Measurements from ENCODE around the gene ATF7IP2.
"Not testable (repeated sequence)": the region's sequence is repeated elsewhere in the genome, so short reads cannot be mapped to it uniquely, and the experiment has no call there.

ATF7IP2 gene, protein sequence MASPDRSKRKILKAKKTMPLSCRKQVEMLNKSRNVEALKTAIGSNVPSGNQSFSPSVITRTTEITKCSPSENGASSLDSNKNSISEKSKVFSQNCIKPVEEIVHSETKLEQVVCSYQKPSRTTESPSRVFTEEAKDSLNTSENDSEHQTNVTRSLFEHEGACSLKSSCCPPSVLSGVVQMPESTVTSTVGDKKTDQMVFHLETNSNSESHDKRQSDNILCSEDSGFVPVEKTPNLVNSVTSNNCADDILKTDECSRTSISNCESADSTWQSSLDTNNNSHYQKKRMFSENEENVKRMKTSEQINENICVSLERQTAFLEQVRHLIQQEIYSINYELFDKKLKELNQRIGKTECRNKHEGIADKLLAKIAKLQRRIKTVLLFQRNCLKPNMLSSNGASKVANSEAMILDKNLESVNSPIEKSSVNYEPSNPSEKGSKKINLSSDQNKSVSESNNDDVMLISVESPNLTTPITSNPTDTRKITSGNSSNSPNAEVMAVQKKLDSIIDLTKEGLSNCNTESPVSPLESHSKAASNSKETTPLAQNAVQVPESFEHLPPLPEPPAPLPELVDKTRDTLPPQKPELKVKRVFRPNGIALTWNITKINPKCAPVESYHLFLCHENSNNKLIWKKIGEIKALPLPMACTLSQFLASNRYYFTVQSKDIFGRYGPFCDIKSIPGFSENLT

DNA sequence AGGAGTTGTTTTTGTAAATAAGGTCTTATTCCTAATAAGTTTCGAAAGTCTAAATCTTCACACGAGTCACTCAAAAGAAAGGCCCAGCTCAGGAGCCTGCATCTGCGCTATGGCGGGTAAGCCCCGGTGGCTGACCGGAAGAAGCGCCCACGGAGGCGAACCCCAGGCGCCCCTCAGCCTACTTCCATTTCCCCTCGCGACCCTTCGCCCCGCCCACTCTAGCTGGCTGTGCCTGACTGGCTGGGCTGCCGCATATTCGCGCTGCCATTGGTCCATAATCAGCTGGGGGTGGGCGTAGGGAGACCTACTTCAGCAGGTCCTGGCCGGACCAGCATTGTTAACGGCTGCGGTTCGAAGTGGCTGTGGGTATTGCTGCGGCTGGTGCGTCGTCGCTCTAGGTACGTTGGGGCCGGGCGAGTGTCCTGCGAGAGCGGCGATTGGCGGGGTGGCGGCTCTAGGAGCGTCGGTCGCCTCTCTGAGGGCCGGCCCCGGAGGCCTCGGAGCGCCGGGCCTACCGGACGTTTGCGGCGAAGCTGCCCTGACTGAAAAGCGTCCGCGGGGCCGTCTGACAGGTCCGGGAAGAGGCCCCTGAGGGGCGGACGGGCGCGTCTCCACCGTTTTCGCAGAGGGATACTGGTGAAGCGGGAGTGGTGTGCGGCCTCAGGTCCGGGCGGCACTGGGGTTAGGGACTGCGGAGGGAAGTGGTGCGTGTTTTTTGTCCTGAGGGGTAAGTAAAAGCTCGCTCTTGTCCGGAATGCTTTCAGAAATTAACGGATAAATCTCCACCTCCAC, at the start of gene ATF7IP2:
TSS of gene ATF7IP2 (plus strand) at position 337 of the 792 bp plus-strand sequence. CDS start 44,560 bp downstream, outside the sequence.
- peak; percentile 77 for DNase-seq

DNA sequence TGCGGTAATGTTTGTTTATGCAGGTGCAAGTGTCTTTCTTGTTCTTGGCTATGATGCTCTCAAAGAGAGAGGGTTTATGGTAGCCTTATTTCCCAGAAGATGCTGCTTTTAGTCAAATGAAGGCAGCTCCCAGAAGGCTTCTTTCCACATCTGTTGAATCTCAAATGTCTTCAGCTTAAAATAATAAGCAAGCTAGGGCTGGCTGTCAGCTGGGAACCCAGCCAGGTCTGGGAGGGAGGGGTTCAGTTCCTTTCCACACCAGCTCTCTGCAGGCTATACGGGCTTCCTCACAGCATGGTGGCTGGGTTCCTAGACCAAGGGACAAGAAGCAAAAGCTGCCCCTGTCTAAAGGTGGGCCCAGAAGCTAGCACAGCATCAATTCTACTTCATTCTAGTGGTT, 47.4 kb upstream of the ATF7IP2 start:
- DNase-seq: no peak

DNA sequence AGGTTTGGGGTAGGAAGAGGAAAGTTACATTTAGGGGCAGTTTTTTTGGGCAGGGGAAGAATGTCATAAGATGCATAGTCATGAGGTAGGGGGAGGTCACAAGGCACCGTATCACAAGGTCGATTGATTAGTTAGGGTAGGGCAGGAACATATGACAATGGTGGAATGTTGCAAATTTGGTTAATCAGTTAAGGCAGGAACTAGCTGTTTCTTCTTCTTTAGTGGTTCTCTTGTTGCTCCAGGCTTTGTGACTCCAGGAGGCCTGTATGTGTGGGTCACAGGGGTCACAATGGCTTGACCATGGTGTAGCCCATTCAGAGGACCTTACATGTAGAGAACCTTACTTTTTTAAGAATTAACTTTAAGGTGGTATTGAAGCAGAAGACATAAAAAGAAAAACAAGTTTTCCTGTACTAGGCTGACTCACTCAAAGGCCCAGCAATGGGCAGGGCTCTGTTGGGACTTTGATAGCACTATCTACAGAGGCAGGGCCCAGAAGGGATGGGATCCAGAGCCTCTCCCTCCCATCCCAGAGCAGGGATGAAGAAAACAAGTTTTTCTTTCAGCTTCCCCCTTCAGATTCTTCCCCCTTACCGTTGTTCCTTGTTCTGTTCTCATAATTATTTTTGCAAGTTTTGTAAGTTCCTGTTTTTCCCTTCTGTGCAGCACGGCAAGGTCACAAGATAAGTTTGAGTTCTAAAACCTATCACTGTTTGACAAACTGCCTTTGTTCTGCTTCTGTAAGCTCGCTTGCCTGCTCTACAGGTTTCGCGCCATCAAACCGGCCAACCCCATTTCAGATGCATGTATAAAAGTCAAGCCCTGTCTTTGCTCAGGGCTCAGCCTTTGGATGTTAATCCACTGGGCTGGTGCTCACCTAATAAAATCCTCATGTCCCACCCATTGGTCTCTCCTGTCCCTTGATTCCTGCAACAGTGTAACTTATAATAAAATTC, 45.8 kb upstream of the ATF7IP2 start:
- DNase-seq: peak; percentile 37 to 56

DNA sequence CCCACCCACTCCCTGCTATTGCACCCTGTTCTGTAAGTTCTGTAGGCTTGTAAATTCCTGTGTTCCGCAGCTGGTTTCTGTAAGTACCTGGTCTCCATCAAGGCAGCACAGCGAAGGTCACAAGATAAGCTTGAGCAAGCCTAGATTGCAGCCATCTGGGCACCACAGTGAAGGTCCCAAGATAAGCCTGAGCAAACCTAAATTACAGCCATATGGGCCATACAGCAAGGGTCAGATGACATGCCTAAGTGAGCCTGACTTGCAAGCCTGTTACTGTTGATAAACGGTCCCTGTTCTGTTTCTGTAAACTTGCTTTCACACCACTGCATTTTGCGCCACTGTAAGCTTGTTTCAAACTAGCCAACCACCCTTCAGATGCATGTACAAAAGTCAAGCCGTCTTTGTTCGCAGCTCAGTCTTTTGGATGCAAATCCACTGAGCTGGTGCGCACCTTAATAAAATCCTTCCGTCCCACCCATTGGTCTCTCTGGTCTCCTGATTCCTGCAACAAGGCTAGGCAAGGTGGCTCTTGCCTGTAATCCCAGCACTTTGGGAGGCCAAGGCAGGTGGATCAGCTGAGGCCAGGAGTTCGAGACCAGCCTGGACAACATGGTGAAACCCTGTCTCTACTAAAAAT, 42.6 kb upstream of the ATF7IP2 start:
- DNase-seq: no peak

DNA sequence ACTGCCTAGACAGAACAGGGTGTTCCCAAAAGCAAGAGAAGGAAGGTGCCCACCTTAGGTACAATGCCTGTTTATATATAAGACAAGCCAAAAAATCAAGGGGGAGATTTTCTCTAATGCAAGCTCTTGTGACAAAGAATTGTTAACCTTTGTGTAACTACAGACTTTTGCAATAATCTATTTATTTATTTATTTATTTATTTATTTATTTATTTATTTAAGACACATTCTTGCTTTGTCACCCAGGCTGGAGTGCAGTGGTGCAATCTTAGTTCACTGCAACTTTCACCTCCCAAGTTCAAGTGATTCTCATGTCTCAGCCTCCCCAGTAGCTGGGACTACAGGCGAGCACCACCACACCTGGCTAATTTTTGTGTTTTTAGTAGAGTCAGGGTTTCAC, 41.2 kb upstream of the ATF7IP2 start:
- DNase-seq: not testable (repeated sequence)

DNA sequence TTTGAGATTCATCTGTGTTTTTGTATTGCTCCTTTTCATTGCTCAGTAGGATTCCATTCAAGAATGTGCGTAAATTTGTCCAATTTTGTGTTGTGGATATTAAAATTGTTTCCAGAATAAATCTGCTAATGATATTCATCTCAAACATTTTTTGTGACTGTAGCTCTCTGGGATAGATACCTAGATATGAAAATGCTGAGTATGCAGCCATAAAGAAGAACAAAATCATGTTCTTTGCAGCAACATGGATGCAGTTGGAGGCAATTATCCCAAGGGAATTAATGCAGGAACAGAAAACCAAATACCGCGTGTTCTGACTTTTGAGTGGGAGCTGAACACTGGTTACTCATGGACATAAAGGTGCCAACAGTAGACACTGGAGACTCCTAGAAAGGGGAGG, 40.2 kb upstream of the ATF7IP2 start:
- DNase-seq: no peak

DNA sequence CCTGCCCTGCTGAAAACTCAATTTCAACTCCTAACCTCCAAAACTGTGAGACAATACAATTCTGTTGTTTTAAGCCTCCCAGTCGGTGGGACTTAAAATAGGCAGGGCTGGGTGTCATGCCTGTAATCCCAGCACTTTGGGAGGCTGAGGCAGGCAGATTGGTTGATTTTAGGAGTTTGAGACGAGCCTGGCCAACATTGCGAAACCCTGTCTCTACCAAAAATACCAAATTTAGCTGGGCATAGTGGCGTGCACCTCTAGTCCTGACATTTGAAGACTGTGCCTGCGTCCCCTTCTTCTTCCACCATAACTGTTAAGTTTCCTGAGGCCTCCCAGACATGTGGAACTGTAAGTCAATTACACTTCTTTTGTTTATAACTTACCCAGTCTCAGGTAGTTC, 36.0 kb upstream of the ATF7IP2 start:
- DNase-seq: no peak

DNA sequence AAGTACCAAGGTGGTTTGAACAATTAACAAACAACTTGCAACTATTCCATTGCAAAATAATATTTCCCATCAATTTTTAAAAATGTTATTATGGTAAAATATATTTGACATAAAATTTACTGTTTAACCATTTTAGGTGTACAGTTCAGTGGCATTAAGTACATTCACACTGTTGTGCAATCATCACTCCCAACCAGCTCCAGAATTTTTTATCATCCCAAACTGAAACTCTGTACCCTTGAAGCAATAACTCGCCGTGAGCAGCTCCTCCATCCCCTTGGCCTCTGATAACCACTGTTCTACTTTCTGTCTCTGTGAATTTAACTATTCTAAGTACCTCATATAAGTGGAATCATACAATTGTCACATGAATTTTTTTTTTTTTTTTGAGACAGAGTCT, 33.6 kb upstream of the ATF7IP2 start:
- no peak for DNase-seq

DNA sequence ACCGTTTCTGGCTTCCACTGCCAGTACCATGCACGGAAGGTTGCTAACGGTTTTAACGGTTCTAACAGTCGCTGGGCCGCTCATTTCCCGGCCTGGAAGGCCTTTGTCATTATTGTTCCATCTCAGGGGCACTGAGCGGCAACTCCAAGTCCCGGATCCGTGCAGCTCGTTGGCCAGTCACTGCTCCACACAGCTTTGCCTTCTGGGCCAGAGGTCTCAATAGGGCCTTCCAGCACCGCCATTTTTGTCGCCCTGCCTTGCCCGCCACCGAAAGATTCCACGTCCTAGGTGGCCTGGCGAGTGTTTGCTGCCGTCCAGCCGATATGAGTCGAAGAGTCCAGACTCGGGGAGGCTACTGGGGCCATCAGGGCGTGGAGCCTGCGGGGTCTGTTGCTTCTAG, 30.3 kb upstream of the ATF7IP2 start:
- no peak for DNase-seq

DNA sequence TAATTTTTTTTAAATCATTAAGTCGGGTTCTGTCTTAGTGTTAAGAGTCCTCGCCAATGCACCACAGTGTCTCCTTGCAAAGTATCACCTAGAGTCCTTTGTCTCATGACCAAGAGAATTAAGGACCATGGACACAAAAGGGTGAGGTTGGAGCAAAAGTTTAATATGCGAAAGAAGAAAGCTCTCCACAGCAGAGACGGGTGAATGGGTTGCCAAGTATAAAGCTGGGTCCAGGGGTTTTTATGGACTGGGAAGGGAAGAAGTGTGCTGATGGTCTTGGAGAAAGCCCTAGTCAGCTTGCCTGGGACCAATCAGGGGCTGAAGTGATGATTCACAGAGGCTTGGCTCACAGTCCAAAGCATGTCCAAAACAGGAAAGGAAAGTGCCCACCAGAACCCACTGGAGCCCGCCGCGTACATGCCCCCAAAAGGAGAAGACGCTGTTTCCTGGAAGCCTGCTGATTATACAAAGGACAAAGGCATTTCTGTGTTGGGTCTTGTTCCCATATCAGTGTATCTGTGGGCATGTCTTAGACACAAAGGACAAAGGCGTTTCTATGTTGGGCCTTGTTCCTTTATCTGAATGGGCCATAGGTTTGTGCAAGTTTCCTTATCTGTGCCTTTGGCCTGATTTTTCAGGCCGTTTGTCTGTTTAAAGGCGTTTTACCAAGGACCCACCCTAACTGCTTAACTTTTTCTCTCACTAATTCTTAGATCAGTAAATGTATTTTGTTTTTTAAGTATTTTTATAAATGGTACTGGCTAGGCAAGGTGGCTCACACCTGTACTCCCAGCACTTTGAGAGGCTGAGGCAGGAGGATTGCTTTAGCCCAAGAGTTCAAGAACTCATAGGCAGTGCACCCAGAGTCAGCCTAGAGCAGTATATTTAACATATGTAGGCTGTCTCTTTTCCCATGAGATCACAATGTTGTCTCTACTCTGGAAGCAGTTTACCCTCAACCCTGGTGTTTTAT, 28.7 kb upstream of the ATF7IP2 start:
- no peak for DNase-seq

DNA sequence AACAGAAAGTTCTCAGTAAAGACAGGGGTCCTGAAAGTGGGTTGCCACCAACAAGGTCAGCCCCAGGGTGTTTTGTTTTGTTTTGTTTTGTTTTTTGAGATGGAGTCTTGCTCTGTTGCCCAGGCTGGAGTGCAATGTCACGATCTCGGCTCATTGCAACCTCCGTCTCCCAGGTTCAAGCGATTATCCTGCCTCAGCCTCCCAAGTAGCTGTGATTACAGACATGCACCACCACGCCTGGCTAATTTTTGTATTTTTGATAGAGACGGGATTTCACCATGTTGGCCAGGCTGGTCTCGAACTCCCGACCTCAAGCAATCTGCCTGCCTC, 24.1 kb upstream of the ATF7IP2 start:
- DNase-seq: not testable (repeated sequence)

DNA sequence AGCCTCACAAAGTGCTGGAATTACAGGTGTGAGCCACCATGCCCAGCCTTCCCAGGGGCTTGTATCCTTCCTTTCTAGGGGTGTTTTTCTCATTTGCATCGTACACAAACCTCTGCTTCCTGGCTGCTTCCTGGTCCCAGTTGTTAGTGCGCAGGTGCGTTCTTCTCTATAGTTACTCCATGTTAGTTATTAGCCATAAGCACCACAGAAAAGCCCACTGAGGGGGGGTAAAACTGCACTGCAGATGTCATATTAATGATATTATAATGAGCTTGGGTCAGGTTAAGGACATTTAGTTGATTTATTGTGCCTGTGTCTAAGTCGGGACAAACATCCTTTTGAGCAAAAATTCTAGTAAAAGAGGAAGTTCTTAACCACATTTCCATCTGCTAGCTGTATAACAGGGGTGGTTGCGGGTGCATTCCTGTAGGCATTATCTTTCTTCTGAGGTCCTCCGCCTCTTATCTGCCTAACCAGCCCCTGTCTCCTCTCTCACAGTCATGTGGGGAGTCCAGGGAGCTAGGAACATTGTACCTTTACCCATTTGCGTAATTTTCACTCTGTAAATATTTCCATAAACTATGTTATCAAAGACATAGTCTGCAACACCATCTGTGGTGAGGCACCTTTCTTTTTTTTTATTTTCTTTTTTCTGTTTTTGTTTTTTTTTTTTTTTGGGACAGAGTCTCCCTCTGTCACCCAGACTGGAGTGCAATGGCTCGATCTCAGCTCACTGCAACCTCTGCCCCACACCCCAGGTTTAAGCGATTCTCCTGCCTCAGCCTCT, 23.6 kb upstream of the ATF7IP2 start:
- peak; percentile 75 to 81 for DNase-seq

DNA sequence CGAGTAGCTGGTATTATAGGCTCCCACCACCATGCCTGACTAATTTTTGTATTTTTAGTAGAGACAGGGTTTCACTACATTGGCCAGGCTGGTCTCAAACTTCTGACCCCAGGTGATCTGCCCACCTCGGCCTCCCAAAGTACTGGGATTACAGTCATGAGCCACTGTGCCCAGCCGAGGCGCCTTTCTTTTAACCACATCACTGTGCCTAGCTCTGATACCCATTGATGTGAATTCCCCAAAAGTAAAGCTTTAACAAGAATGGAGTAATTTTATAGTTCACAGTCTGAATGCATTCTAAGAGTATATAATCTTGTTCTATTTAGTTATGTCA, 23.0 kb upstream of the ATF7IP2 start:
- DNase-seq: not testable (repeated sequence)

DNA sequence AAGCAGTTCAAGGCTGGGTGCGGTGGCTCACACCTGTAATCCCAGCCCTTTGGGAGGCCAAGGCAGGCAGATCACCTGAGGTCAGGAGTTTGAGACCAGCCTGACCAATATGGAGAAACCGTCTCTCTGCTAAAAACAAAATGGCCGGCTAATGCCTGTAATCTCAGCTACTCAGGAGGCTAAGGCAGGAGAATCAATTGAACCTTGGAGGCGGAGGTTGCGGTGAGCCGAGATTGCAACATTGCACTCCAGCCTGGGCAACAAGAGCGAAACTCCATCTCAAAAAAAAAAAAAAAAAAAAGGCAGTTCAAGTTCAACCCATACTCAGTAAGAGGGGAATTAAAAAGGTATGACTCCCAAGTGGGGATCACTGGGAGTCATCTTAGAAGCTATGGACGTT, 19.2 kb upstream of the ATF7IP2 start:
- not testable (repeated sequence) for DNase-seq

DNA sequence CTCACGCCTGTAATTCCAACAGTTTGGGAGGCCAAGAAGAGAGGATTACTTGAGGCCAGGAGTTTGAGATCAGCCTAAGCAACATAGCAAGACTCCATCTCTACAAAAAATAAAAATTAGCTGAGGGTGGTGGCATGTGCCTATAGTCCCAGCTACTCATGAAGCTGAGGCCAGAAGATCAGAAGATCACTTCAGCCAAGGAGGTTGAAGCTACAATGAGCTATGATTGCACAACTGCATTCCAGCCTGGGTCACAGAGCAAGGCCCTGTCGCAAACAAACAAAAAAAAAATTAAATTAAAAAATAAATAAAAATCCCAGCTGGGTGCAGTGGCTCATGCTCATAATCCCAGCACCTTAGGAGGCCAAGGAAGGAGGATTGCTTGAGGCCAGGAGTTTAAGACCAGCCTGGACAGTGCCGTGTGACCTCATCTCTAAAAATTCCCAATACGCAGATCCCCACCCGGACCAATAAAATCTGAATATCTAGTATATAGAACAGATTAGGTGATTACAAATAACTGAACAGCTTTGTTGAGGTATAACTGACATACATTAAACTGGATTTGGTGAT, 18.2 kb upstream of the ATF7IP2 start:
- DNase-seq: no peak

DNA sequence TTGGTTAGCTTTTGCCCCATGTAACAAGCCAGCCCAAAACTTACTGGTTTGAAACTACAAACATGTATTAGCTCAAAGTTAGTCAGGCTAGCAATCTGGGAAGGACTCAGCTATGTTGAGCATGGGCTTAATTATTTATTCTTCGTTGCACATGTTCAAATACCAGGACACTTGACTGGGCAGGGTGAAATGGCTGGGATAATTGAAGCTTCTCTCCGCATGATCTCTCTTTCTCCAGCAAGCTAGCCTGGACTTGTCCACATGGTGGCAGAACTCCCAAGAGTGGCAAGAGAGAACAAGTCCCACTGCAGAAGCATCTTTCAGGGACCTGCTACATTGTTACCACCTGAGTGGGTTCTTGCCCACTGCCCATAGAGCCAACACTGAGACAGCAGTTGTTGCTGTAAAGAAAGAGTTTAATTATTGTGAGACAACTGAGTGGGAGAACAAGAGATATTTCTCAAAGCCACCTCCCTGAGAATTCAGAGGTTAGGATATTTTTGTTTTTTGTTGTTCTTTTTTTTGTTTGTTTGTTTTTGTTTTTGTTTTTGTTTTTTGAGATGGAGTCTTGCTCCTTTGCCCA, 16.8 kb upstream of the ATF7IP2 start:
- no peak for DNase-seq

DNA sequence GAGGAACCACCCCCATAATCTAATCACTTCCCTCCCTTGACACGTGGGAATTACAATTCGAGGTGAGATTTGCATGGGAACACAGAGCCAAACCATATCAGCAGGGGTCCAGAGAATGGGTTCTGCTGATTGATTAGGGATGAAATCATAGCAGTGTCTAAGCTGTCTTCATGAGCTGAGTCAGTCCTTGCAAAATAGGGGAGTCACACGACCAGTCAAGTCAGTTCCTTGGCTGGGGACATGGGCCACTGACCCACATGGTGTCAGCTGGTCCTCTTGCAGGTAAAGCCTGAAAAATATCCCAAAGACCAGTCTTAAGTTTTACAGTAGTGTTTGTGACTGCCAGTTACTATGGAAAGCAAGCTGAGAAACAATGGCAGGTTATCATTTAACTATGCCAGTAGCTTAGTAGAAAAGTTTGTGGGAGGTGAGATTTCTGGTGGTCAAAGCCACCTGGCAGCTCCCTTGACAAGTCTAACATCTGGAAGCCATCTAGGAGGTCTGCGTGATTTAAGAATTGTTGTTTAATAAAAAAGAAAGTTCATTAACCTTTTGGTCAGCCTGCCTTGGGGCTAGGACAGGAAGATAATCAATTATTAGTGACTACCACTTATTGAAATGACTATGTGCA, 15.7 kb upstream of the ATF7IP2 start:
- no peak for DNase-seq

DNA sequence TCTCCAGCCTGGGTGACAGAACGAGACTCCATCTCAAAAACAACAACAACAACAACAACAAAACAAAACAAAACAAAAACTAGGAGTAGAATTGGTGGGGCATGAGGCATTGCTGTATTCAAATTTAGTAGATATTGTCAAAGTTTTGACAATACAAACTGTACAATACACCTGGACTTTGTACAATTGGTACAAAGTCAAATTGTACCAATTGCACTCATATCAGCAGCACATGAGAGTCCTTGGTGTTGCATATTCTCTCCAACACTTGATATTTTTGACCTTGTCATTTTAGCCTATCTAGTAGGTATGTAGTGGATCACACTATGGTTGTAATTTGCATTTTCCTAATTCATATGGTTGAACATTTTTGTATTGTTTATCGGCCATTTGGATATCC, 14.3 kb upstream of the ATF7IP2 start:
- no peak for DNase-seq

DNA sequence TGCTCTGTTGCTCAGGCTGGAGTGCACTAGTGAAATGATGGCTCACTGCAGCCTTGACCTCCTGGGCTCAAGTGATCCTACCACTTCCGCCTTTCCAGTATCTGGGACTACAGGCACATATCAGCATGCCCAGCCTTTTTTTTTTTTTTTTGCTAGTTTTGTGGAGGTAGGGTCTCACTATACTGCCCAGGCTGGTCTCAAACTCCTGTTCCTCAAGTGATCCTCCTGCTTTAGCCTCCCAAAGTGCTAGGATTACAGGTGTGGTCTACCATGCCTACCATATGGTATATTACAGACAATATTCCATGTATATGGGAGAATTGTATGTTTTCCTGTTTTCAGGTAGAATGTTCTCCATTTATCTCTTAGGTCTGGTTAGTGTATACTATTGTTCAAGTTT, 12.3 kb upstream of the ATF7IP2 start:
- no peak for DNase-seq
